ENCODE data around the gene TCF25. TPM values are rescaled to one million over a fixed set of nuclear protein-coding genes. Genes with fewer than 3 reads are reported as not detected.
"Not testable (repeated sequence)": the region's sequence is repeated elsewhere in the genome, so short reads cannot be mapped to it uniquely, and the experiment has no call there.

Gene TCF25
- total RNA-seq, 2 donors from 2014 or later = 166 to 247 TPM

DNA sequence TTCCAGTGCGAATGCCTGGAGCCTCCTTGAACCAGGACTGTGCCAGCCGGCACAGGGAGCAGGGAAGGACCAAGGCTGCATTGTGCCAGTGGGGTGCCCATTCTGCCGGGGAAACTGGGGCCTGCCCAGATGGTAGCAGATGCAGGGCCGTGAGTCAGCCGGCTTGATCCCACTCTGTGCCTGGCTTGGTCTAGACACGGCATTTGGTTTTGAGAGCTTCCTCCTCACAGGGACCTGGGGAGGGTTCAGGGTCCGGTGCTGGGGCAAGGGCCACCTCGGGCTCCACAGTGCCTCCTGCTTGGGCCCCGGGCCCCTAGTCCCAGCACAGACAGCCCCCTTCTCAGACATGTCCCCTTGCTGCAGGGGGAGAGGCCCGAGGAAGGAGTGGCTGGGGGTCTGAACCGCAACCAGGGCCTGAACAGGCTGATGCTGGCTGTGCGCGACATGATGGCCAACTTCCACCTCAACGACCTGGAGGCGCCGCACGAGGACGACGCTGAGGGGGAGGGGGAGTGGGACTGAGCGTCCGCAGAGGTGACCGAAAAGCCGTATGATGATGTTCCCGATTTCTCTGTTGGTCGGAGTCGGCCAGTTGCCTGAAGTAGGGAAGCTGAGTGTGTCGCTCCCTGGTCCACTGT lies 37.4 kb downstream of the TCF25 start:
- TF ChIP-seq, protein P1, sequence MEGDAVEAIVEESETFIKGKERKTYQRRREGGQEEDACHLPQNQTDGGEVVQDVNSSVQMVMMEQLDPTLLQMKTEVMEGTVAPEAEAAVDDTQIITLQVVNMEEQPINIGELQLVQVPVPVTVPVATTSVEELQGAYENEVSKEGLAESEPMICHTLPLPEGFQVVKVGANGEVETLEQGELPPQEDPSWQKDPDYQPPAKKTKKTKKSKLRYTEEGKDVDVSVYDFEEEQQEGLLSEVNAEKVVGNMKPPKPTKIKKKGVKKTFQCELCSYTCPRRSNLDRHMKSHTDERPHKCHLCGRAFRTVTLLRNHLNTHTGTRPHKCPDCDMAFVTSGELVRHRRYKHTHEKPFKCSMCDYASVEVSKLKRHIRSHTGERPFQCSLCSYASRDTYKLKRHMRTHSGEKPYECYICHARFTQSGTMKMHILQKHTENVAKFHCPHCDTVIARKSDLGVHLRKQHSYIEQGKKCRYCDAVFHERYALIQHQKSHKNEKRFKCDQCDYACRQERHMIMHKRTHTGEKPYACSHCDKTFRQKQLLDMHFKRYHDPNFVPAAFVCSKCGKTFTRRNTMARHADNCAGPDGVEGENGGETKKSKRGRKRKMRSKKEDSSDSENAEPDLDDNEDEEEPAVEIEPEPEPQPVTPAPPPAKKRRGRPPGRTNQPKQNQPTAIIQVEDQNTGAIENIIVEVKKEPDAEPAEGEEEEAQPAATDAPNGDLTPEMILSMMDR (IDR thresholded peaks at IDR 0.05) = no peak
- no peak overlapping the region for H3K27ac ChIP-seq
- no peak for ATAC-seq (ENCODE audit: insufficient number of reproducible peaks, low FRiP score, low read depth)
- no peak for DNase-seq (ENCODE audit: low spot score)
- no peak overlapping the region for H3K4me3 ChIP-seq
- no peaks in the 10 kb centered on the region for H3K9me3 ChIP-seq
- H3K27me3 ChIP-seq (replicated peaks; ENCODE audit: insufficient read depth) = no peaks in the 10 kb centered on the region
- H3K4me1 ChIP-seq (ENCODE audit: control insufficient read depth in 1 of 2, low read depth in 2 of 2) = no peaks in the 10 kb centered on the region
- H3K36me3 ChIP-seq = peaks cover 35% of the 10 kb centered on the region

- ATAC-seq (ENCODE audit: insufficient number of reproducible peaks, low FRiP score, low read depth) (no peak), DNase-seq (ENCODE audit: low spot score) (no peak)
- Histone ChIP-seq H3K4me3 (no peak overlapping the region), H3K27ac (no peak overlapping the region), H3K4me1 (ENCODE audit: control insufficient read depth in 1 of 2, low read depth in 2 of 2) (no peaks in the 10 kb centered on the region), H3K9me3 (no peaks in the 10 kb centered on the region), H3K36me3 (peaks cover 30% of the 10 kb centered on the region), H3K27me3 (replicated peaks; ENCODE audit: insufficient read depth) (no peaks in the 10 kb centered on the region)
- TF ChIP-seq, protein P1 (IDR thresholded peaks at IDR 0.05) = no peak
These were observed 38.0 kb downstream of the TCF25 start for GRCh38 chr16:89911375-89911774.

- TF ChIP-seq, protein P1 (IDR thresholded peaks at IDR 0.05) = no peak
- no peak overlapping the region for H3K4me3 ChIP-seq
- H3K27me3 ChIP-seq (replicated peaks; ENCODE audit: insufficient read depth) = no peaks in the 10 kb centered on the region
- no peak for ATAC-seq (ENCODE audit: insufficient number of reproducible peaks, low FRiP score, low read depth)
- no peaks in the 10 kb centered on the region for H3K4me1 ChIP-seq (ENCODE audit: control insufficient read depth in 1 of 2, low read depth in 2 of 2)
- peaks cover 22% of the 10 kb centered on the region for H3K36me3 ChIP-seq
- H3K9me3 ChIP-seq = no peaks in the 10 kb centered on the region
- no peak for DNase-seq (ENCODE audit: low spot score)
- no peak overlapping the region for H3K27ac ChIP-seq
These were observed 38.8 kb downstream of the TCF25 start for GRCh38 chr16:89912143-89912542.

DNA sequence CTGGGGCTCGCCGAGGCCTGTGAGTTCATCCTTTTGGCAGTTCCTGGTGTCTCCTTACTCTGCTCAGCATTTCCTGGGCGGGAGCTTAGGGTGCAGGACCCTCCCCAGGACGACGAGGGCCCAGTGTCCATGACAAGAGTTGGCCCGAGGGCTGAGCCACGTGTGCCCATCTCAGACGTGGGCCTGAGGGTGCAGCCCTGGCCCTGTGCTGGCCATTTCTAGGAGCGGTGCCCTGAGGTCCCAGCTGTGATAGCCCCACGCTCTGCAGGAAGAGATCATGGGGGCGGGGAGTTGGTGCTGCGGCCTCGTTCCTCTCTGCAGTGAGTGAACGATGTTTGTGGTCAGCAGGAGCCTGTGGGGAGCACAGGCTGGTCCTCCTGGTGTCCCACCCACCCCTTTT lies 39.2 kb downstream of the TCF25 start:
- Histone ChIP-seq H3K9me3 (no peaks in the 10 kb centered on the region), H3K27me3 (replicated peaks; ENCODE audit: insufficient read depth) (no peaks in the 10 kb centered on the region), H3K4me1 (ENCODE audit: control insufficient read depth in 1 of 2, low read depth in 2 of 2) (peaks cover 3 to 4% of the 10 kb centered on the region in 2 donors), H3K4me3 (no peak overlapping the region), H3K27ac (no peak overlapping the region), H3K36me3 (peaks cover 22% of the 10 kb centered on the region)
- TF ChIP-seq, protein P1 (IDR thresholded peaks at IDR 0.05) = no peak
- no peak for DNase-seq (ENCODE audit: low spot score)
- no peak for ATAC-seq (ENCODE audit: insufficient number of reproducible peaks, low FRiP score, low read depth)

GRCh38 chr16:89913408-89914387 lies 40.3 kb downstream of the TCF25 start:
- Histone ChIP-seq H3K4me1 (ENCODE audit: control insufficient read depth in 1 of 2, low read depth in 2 of 2) (peaks cover 11 to 14% of the 10 kb centered on the region in 2 donors), H3K4me3 (no peak overlapping the region), H3K27ac (no peak overlapping the region), H3K9me3 (no peaks in the 10 kb centered on the region), H3K36me3 (peaks cover 21% of the 10 kb centered on the region), H3K27me3 (replicated peaks; ENCODE audit: insufficient read depth) (no peaks in the 10 kb centered on the region)
- ATAC-seq (ENCODE audit: insufficient number of reproducible peaks, low FRiP score, low read depth) (no peak), DNase-seq (ENCODE audit: low spot score) (no peak)
- TF ChIP-seq, protein P1 (IDR thresholded peaks at IDR 0.05) = no peak

GRCh38 chr16:89914642-89915285 lies 41.4 kb downstream of the TCF25 start:
- H3K9me3 ChIP-seq; H3K27me3 ChIP-seq (replicated peaks; ENCODE audit: insufficient read depth); H3K4me3 ChIP-seq; DNase-seq (ENCODE audit: low spot score); ATAC-seq (ENCODE audit: insufficient number of reproducible peaks, low FRiP score, low read depth); H3K27ac ChIP-seq: not testable (repeated sequence)
- peaks cover 11% of the 10 kb centered on the region for H3K36me3 ChIP-seq
- peaks cover 12 to 20% of the 10 kb centered on the region in 2 donors for H3K4me1 ChIP-seq (ENCODE audit: control insufficient read depth in 1 of 2, low read depth in 2 of 2)

All from thoracic aorta (tissue), 2 donors.